ENCODE results near the gene SLCO6A1.

DNA sequence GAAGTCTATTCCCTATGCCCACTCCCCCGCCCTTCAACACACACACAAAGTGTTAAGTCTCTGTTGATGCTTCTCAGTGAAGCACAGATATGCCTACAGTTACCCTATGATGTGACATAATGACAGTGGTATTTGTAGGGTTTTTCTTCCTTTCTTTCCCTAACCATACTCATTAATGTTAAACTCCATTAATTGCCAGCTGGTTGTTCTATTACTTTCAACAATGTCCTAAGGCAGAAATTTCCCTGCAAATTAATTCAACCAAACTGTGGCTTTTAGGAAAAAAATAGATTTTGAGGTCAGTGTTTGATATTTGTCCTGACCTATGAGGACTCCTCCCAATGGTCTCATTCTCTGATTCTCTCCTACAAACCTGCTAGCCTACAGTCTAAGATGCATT, 38.2 kb upstream of the SLCO6A1 start:
- TF ChIP-seq SUZ12 (IDR thresholded peaks at IDR 0.05), result no peak
- no peak for TF ChIP-seq TARDBP (IDR thresholded peaks at IDR 0.05)
- TF ChIP-seq BHLHE40 (IDR thresholded peaks at IDR 0.05; ENCODE audit: borderline replicate concordance), result no peak
